H9 (cell line): Measurements from ENCODE around the gene ART4. TPM values are rescaled to one million over a fixed set of nuclear protein-coding genes. Genes with fewer than 3 reads are reported as not detected.

Experiments used
- DNase-seq: peaks from one replicate; pipeline ENCODE4 v3.0.0-alpha.2; 2017
- H2AFZ ChIP-seq: one replicate; pipeline ENCODE4 v1.6.1; 2013; ENCODE audit warnings: mild to moderate bottlenecking, low read length, control low read depth, moderate library complexity
- H2AK5ac ChIP-seq: 2 replicates; pipeline ENCODE4 v1.6.1; 2013; ENCODE audit warnings: low read length, control low read depth, mixed read lengths; ENCODE audit not compliant: insufficient read length
- H2BK120ac ChIP-seq: one replicate; pipeline ENCODE4 v1.6.1; 2013; ENCODE audit warnings: low read depth, mild to moderate bottlenecking, low read length, control low read depth, inconsistent platforms; ENCODE audit not compliant: poor library complexity, severe bottlenecking
- H2BK12ac ChIP-seq: 2 replicates; pipeline ENCODE4 v1.6.1; 2013; ENCODE audit warnings: low read length, control low read depth, mixed read lengths, low read depth; ENCODE audit not compliant: insufficient read length
- H2BK15ac ChIP-seq: 2 replicates; pipeline ENCODE4 v1.6.1; 2013; ENCODE audit warnings: low read depth, low read length, control low read depth
- H2BK20ac ChIP-seq: one replicate; pipeline ENCODE4 v1.6.1; 2013; ENCODE audit warnings: low read depth, mild to moderate bottlenecking, low read length, control low read depth, inconsistent platforms; ENCODE audit not compliant: poor library complexity, severe bottlenecking
- H2BK5ac ChIP-seq: 2 replicates; pipeline ENCODE4 v1.6.1; 2013; ENCODE audit warnings: low read length, control low read depth, mixed read lengths; ENCODE audit not compliant: insufficient read length
- H3K14ac ChIP-seq: 2 replicates; pipeline ENCODE4 v1.6.1; 2013; ENCODE audit warnings: low read length, control low read depth; ENCODE audit not compliant: insufficient read depth
- H3K18ac ChIP-seq: 2 replicates; pipeline ENCODE4 v1.6.1; 2013; ENCODE audit warnings: low read depth, mild to moderate bottlenecking, mixed read lengths, low read length, control low read depth; ENCODE audit not compliant: insufficient read length
- H3K23ac ChIP-seq: 2 replicates; pipeline ENCODE4 v1.6.1; 2013; ENCODE audit warnings: low read length, control low read depth, mixed read lengths, low read depth; ENCODE audit not compliant: insufficient read length
- H3K23me2 ChIP-seq: 2 replicates; pipeline ENCODE4 v1.6.1; 2013; ENCODE audit warnings: low read depth, mild to moderate bottlenecking, mixed read lengths, low read length, control low read depth; ENCODE audit not compliant: insufficient read length, poor library complexity, severe bottlenecking
- H3K27ac ChIP-seq: 2 replicates; pipeline ENCODE4 v1.5.1; 2013; ENCODE audit warnings: low read length, control low read depth, mixed read lengths, low read depth; ENCODE audit not compliant: insufficient read length
- H3K27me3 ChIP-seq: 2 replicates; pipeline ENCODE4 v1.6.1; 2013; ENCODE audit warnings: low read length, control low read depth, inconsistent platforms; ENCODE audit not compliant: insufficient read depth
- H3K4ac ChIP-seq: 2 replicates; pipeline ENCODE4 v1.6.1; 2013; ENCODE audit warnings: low read depth, mild to moderate bottlenecking, control low read depth, inconsistent platforms, low read length, moderate library complexity
- H3K4me1 ChIP-seq: 2 replicates; pipeline ENCODE4 v1.6.1; 2013; ENCODE audit warnings: low read length, control low read depth, inconsistent platforms; ENCODE audit not compliant: insufficient read depth
- H3K4me2 ChIP-seq: 2 replicates; pipeline ENCODE4 v1.6.1; 2013; ENCODE audit warnings: low read length, control low read depth, mixed read lengths; ENCODE audit not compliant: insufficient read length, insufficient read depth
- H3K56ac ChIP-seq: 2 replicates; pipeline ENCODE4 v1.6.1; 2013; ENCODE audit warnings: low read depth, mild to moderate bottlenecking, mixed read lengths, low read length, control low read depth; ENCODE audit not compliant: insufficient read length
- H3K79me1 ChIP-seq: 2 replicates; pipeline ENCODE4 v1.6.1; 2013; ENCODE audit warnings: low read depth, mild to moderate bottlenecking, moderate library complexity, low read length, control low read depth, inconsistent platforms; ENCODE audit not compliant: insufficient read depth, poor library complexity, severe bottlenecking
- H3K79me2 ChIP-seq: 2 replicates; pipeline ENCODE4 v1.6.1; 2013; ENCODE audit warnings: low read length, control low read depth, inconsistent platforms; ENCODE audit not compliant: insufficient read depth
- H3K9ac ChIP-seq: 2 replicates; pipeline ENCODE4 v1.6.1; 2013; ENCODE audit warnings: low read length, control low read depth, mixed read lengths; ENCODE audit not compliant: insufficient read length; ENCODE audit errors: extremely low read depth
- H3K9me3 ChIP-seq: one replicate; pipeline ENCODE4 v1.6.1; 2013; ENCODE audit warnings: low read depth, low read length, inconsistent platforms; ENCODE audit not compliant: control insufficient read depth
- H3T11ph ChIP-seq: one replicate; pipeline ENCODE4 v1.6.1; 2013; ENCODE audit warnings: mild to moderate bottlenecking, low read length, control low read depth, inconsistent platforms
- H4K20me1 ChIP-seq: one replicate; pipeline ENCODE4 v1.6.1; 2013; ENCODE audit not compliant: control insufficient read depth, insufficient read length, insufficient read depth
- H4K5ac ChIP-seq: 2 replicates; pipeline ENCODE4 v1.6.1; 2013; ENCODE audit warnings: low read depth, mild to moderate bottlenecking, mixed read lengths, low read length, control low read depth; ENCODE audit not compliant: insufficient read length
- H4K8ac ChIP-seq: replicated peaks from 2 replicates; pipeline ENCODE4 v1.6.1; 2013; ENCODE audit warnings: low read length, control low read depth, mixed read lengths, low read depth; ENCODE audit not compliant: insufficient read length
- H4K91ac ChIP-seq: 2 replicates; pipeline ENCODE4 v1.6.1; 2013; ENCODE audit warnings: low read depth, mild to moderate bottlenecking, moderate library complexity, mixed read lengths, low read length, control low read depth; ENCODE audit not compliant: insufficient read length
- H3K27ac Mint-ChIP-seq, 3 experiments: 2 replicates in 2 of 3; 3 replicates in 1 of 3; pipeline ENCODE4 v1.8.0; 2020 to 2021; ENCODE audit warnings: mixed read lengths in 3 of 3, mild to moderate bottlenecking in 1 of 3, moderate library complexity in 1 of 3
- H3K27me3 Mint-ChIP-seq: 2 replicates; pipeline ENCODE4 v1.8.0; 2021; ENCODE audit warnings: low read depth, mild to moderate bottlenecking, moderate library complexity, mixed read lengths
- H3K36me3 Mint-ChIP-seq, 3 experiments: 2 replicates in 2 of 3; 3 replicates in 1 of 3; pipeline ENCODE4 v1.8.0; 2020 to 2021; ENCODE audit warnings: low read depth in 3 of 3, mixed read lengths in 3 of 3; ENCODE audit not compliant: insufficient read depth in 1 of 3
- H3K4me1 Mint-ChIP-seq, 2 experiments: 2 replicates each; pipeline ENCODE4 v1.8.0; 2020; ENCODE audit warnings: mixed read lengths in 2 of 2
- H3K4me3 Mint-ChIP-seq, 2 experiments: 2 replicates in 1 of 2; 3 replicates in 1 of 2; pipeline ENCODE4 v1.8.0; 2020 to 2021; ENCODE audit warnings: mild to moderate bottlenecking in 2 of 2, mixed read lengths in 2 of 2, moderate library complexity in 1 of 2
- H3K9me3 Mint-ChIP-seq, 2 experiments: 2 replicates in 1 of 2; 3 replicates in 1 of 2; pipeline ENCODE4 v1.8.0; 2020; ENCODE audit warnings: mild to moderate bottlenecking in 2 of 2, mixed read lengths in 2 of 2, moderate library complexity in 1 of 2
- WGBS: extraction: QIAGEN DNeasy Blood & Tissue Kit; methylation state at CpG from one replicate; pipeline ENCODE4 v1.1.7; 2013; ENCODE audit warnings: missing lambda C conversion rate, low lambda C conversion rate, mixed read lengths; ENCODE audit not compliant: insufficient read length; ENCODE audit errors: extremely low coverage; 5-methylcytosine and 5-hydroxymethylcytosine counted together
- total RNA-seq: library from RNA; stranded (reverse); gene quantifications from 2 replicates; pipeline ENCODE4 v1.2.1, GENCODE V29; 2021
- TF ChIP-seq, protein P1 (sequence below): fragments of 200-600 bp; sonication (generic); conservative IDR thresholded peaks from 3 replicates; pipeline ENCODE4 v1.8.0; 2021; ENCODE audit warnings: antibody characterized with exemption, mild to moderate bottlenecking

ART4 gene
- total RNA-seq, 1 experiment from 2014 or later, result not detected

DNA sequence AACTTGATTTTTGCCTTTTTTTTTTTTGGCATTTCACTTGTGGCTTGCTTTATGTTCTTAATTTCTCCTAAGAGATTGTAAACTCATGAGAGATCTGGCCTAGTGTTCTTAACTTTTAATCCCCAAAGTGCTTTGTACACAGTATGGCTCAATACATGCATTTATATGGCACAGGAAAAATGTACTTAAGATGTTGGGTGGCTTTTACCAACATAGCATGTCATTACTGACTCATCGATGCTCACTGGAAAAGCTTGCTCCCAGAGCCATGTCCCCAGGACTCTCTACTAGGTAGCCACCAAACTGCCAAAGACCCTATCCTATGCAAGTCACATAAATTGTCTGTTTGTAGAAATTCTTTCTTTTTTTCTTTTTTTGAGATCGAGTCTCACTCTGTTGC is 16.3 kb downstream of the ART4 start:
- no peak overlapping the region for H2AFZ ChIP-seq
- WGBS, result no CpG with 5 or more reads among the region's 2 CpGs

More for the DNA sequence above, 16.3 kb downstream of the ART4 start:
- Histone ChIP-seq H2BK5ac (no peak overlapping the region), H2BK12ac (no peak overlapping the region), H3K79me2 (no peaks in the 10 kb centered on the region; the same call in 1 of the 2 replicates), H4K20me1 (no peaks in the 10 kb centered on the region), H3K9ac (no peak overlapping the region), H3T11ph (no peak overlapping the region), H4K5ac (no peak overlapping the region), H3K14ac (no peak overlapping the region), H2BK120ac (no peak overlapping the region), H3K18ac (no peak overlapping the region), H2AK5ac (no peak overlapping the region), H2BK20ac (no peak overlapping the region), H4K8ac (no peak overlapping the region), H4K91ac (no peak overlapping the region), H3K4me2 (no peak overlapping the region), H2BK15ac (no peak overlapping the region), H3K23ac (no peak overlapping the region), H3K79me1 (no peaks in the 10 kb centered on the region), H3K9me3 (no peaks in the 10 kb centered on the region), H3K56ac (no peak overlapping the region), H3K27me3 (no peaks in the 10 kb centered on the region), H3K27ac (no peak overlapping the region), H3K4ac (no peak overlapping the region), H3K4me1 (no peaks in the 10 kb centered on the region; the same call in 1 of the 2 replicates), H3K23me2 (no peaks in the 10 kb centered on the region)
- Mint-ChIP-seq H3K9me3 (no peaks in the 10 kb centered on the region), H3K36me3 (no peaks in the 10 kb centered on the region), H3K27me3 (no peaks in the 10 kb centered on the region), H3K4me1 (peaks cover 3 to 6% of the 10 kb centered on the region in 2 experiments; a peak in 2 of 4 replicates), H3K27ac (no peak overlapping the region), H3K4me3 (no peak overlapping the region)
- TF ChIP-seq, protein P1, sequence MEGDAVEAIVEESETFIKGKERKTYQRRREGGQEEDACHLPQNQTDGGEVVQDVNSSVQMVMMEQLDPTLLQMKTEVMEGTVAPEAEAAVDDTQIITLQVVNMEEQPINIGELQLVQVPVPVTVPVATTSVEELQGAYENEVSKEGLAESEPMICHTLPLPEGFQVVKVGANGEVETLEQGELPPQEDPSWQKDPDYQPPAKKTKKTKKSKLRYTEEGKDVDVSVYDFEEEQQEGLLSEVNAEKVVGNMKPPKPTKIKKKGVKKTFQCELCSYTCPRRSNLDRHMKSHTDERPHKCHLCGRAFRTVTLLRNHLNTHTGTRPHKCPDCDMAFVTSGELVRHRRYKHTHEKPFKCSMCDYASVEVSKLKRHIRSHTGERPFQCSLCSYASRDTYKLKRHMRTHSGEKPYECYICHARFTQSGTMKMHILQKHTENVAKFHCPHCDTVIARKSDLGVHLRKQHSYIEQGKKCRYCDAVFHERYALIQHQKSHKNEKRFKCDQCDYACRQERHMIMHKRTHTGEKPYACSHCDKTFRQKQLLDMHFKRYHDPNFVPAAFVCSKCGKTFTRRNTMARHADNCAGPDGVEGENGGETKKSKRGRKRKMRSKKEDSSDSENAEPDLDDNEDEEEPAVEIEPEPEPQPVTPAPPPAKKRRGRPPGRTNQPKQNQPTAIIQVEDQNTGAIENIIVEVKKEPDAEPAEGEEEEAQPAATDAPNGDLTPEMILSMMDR, result no peak
- DNase-seq, result no peak
